NK-92 (cell line): ENCODE data around the gene MORN5.

Experiments
- DNase-seq: peaks from one replicate; lab custom pipeline; 2025; ENCODE audit not compliant: unreplicated experiment; lab: John Stamatoyannopoulos, UW

Gene MORN5

GRCh38 chr9:122190597-122191381 is 31.1 kb downstream of the MORN5 start:
- no peak for DNase-seq

GRCh38 chr9:122191584-122191983 is 31.9 kb downstream of the MORN5 start:
- no peak for DNase-seq

- DNase-seq: no peak
Observed at GRCh38 chr9:122192261-122192875, 32.7 kb downstream of the MORN5 start.

GRCh38 chr9:122192914-122193525 is 33.3 kb downstream of the MORN5 start:
- DNase-seq: no peak

GRCh38 chr9:122193651-122194050 is 33.9 kb downstream of the MORN5 start:
- DNase-seq: no peak

GRCh38 chr9:122195875-122196274 is 36.2 kb downstream of the MORN5 start:
- no peak for DNase-seq

- no peak for DNase-seq
Observed at GRCh38 chr9:122197426-122197825, 37.7 kb downstream of the MORN5 start.

GRCh38 chr9:122197882-122198281 is 38.2 kb downstream of the MORN5 start:
- no peak for DNase-seq

- DNase-seq: no peak
Observed at GRCh38 chr9:122200960-122201595, 41.4 kb downstream of the MORN5 start.

- no peak for DNase-seq
Observed at GRCh38 chr9:122201641-122202040, 41.9 kb downstream of the MORN5 start.

- no peak for DNase-seq
Observed at GRCh38 chr9:122202111-122202510, 42.4 kb downstream of the MORN5 start.

GRCh38 chr9:122204055-122204454 is 44.3 kb downstream of the MORN5 start:
- no peak for DNase-seq

- DNase-seq: no peak
Observed at GRCh38 chr9:122204491-122204890, 44.8 kb downstream of the MORN5 start.

GRCh38 chr9:122205176-122205575 is 45.5 kb downstream of the MORN5 start:
- DNase-seq: no peak

- no peak for DNase-seq
Observed at GRCh38 chr9:122206118-122207046, 46.7 kb downstream of the MORN5 start.

- no peak for DNase-seq
Observed at GRCh38 chr9:122207096-122207495, 47.4 kb downstream of the MORN5 start.

GRCh38 chr9:122209451-122209850 is 49.7 kb downstream of the MORN5 start:
- DNase-seq: no peak

GRCh38 chr9:122212473-122213004 is 52.8 kb downstream of the MORN5 start:
- no peak for DNase-seq

GRCh38 chr9:122213102-122213588 is 53.4 kb downstream of the MORN5 start:
- DNase-seq: no peak
